GM21619 (cell line): Measurements from ENCODE around the gene SERPINB10.
"Not testable (repeated sequence)": the region's sequence is repeated elsewhere in the genome, so short reads cannot be mapped to it uniquely, and the experiment has no call there.

ENCODE experiments used
- ATAC-seq: cut with Tn5 transposase; IDR thresholded peaks from one replicate; pipeline ENCODE4 v1.9.1; 2021; ENCODE audit not compliant: unreplicated experiment

SERPINB10 gene

DNA sequence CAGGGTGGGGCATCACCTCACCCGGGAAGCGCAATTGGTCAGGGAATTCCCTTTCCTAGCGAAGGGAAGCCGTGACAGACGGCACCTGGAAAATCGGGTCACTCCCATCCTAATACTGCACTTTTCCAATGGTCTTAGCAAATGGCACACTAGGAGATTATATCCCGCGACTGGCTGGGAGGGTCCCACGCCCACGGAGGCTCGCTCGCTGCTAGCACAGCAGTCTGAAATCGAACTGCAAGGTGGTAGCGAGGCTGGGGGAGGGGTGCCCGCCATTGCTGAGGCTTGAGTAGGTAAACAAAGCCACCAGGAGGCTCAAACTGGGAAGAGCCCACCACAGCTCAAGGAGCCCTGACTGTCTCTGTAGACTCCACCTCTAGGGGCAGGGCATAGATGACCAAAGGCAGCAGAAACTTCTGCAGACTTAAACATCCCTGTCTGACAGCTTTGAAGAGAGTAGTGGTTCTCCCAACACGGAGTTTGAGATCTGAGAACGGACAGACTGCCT is 32.8 kb downstream of the SERPINB10 start:
- ATAC-seq, result not testable (repeated sequence)

DNA sequence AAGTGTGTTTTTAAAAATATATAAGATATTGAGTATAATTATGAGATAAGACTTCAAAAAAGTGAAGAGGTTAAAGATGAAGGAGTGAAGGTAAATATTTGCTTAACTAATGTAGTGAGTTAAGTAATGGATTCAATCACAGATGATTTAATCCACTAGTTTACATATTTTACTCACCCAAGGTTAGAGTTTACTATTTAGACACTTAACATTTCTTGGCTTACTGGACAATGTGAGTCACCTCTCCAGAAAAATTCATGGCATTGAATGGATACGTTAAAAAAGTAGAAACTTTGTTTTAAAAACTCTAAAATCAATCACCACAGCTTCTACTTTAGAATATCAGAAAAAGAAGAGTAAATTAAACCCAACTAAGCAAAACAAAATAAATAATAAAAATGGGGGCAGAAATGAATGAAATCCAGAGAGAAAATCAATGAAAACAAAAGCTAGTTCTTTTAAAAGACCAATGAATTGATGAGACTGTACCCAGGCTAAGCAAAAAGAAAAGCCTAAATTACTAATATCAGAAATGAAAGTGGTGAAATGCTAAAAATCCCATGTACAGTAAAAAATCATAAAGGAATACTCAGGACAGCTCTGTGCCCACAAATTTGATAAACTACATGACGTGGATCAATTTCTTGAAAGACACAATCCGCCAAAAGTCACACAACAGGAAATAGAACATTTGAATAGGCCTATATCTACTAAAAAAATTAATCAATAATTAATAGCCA is 39.5 kb downstream of the SERPINB10 start:
- no peak for ATAC-seq

DNA sequence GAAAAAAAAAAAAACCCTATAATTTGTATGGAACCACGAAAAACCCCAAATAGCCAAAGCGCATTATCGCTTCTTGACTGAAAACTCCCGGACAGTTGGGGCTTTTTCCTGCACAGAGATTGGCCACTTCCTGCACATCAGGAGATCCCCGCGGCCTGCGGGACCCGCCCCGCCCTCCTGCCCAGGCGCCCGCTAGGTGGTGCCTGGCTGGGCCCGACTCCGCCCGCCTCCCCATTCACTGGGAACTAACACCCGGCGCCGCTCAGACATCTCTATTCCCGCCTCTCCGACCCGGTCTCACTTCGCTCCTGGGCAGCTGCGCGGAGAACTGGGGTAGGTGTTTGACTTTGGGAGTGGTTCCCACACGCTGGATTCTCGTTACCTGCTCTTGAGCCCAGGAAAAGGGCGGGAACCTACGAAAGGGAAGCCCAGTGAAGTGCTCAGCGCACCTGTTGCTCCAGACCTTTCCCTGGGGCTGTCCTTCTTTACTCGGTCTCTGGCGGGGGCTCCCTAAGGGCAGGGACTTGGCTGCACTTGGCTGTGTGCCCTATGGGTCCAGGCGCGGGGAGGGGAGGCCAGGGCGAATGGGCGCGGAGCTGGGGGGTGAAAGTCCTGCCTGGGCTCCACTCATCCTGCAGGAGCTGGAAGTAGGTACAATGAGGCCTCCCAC is 41.4 kb downstream of the SERPINB10 start, which contains the start of gene HMSD:
TSS of gene HMSD (plus strand) at position 234 of the 670 bp plus-strand sequence. CDS start 4,155 bp downstream, outside the sequence.
- ATAC-seq, result peak; percentile 82

DNA sequence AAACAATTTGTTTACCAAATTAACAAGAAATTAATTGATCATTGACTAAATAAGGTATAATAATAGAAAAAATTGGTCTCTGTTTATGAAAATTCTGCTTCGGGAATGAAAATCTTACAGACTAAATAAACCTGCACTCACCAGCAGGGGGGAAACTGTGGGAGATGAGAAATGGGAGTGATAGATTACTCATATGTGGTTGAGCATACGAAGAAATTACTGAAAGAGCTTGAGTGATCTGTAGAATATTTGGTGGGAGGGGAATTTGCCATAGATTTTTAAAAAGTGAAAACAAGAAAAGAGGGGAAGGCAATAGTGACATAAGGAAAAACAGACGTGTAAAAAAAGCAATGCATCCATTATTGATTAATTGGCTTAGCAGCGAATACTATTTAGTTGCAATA is 43.5 kb downstream of the SERPINB10 start:
- ATAC-seq, result peak; percentile 41

DNA sequence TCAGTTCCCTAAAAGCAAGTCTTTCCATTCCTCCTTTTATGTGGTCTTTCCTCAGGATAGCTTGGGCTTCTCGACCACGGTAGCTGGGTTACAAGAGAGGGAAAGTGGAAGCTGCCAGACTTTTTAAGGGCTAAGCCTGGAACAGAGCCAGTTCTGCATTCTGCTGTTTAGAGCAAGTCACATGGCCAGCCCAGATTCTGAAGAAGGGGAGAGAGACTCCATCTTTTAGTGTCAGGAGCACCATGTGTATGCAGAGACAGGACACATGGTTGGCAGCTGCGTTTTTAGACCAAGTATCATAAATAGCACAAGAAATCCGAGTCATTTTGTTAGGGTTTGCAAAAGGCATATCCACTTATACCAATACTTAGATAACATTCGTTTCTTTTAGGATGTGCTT is 46.1 kb downstream of the SERPINB10 start:
- no peak for ATAC-seq

DNA sequence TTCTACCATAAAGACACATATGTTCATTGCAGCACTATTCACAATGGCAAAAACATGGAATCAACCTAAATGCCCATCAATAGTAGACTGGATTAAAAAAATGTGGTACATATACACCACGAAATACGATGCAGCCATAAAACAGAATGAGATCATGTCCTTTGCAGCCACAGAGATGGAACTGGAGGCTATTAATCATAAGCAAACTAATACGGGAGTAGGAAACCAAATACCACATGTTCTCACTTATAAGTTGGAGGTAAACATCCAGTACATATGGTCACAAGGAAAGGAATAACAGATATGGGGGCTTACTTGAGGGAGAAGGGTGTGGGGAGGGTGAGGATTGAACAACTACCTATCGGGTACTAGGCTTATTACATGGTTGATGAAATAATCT is 49.0 kb downstream of the SERPINB10 start:
- ATAC-seq, result no peak

DNA sequence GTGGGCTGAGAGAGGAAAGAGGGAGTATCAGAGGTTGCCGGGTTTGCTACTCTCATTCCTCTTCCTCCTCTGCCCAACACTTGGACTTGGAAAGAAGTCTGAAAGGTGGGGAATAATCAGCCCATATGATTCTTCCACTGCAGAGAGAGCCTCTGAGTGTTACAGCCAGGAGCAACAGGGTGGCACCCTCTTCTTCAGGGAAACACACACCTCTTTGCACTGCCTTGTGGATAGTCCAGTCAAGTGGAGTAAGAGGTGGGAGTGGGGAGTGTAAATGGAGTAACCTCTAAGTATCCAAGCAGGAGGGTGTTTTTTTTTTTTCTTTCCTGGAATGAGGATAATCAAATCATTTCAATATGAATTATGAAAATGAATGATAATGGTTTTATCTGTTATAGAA is 53.1 kb downstream of the SERPINB10 start:
- ATAC-seq, result no peak

DNA sequence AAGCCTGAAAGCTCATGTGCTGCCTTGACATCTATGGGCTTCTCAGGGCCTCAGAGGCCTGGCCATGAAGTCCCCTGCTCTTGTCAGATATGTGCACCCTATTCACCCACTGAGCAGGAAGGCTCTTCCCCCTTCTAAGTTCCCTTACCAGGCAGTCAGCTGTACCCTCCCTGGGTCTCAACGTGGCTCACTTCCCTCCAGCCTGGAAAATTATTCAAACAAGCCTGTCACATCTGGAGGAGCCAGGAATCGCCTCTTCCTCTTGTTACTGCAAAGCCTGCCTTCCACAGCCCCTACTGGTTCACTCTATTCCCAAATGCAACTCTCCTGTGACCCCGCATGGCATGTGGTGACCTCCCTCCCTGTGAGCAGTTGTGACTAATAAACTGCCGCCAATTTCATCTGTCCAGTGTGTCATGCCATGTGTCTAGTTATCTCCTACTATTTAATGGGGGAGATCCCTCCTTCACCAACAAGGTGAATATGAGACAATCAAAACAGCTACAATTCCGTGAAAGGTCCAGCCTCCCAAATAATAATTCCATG is 53.8 kb downstream of the SERPINB10 start:
- no peak for ATAC-seq

DNA sequence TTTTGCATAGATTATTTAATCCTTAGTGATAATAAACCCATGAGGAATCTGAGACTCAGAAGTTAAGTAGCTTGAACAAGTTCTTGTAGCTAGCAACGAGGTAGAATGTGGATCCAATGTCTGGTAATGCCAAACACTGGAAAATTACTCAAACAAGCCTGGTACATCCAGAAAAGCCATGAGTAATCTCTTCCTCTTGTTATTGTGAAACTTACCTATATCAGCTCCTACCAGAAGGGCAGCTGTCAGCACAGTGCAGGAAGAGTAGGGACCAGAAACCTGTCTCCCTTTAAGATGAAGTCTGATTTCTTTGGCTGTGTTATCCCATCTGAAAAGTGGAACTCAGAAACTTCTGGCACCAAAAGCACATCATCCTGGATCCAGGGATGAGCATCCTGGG is 54.4 kb downstream of the SERPINB10 start:
- no peak for ATAC-seq

DNA sequence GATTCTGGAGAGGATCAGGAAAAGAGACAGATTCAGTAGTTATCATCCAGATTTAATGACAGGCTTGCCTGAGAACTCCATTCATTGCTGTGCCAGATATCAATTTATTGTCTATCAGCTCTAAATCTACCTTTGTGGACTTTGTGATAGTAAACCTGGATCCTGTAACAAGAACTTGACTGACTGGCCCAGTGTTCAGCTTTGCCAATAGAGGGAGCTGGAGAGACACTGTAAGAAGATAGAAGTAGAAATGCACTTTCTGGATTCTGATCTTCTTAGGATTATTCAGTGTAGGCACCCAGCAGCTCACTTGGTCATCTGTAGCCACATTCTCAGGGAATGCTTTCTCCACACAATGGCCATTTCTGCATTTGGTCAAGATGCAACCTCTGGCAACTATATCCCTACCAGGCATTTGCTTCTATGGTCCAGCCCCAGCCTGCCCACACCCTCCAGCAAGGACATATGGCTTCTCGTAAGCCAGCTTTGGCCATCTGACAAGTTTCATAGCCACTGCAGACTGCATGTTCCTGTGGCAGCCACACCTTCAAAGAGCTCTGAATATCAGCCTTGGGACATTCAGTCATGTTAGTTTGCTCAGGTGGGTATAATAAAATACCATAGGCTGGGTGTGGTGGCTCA is 56.0 kb downstream of the SERPINB10 start:
- ATAC-seq, result peak; percentile 83

DNA sequence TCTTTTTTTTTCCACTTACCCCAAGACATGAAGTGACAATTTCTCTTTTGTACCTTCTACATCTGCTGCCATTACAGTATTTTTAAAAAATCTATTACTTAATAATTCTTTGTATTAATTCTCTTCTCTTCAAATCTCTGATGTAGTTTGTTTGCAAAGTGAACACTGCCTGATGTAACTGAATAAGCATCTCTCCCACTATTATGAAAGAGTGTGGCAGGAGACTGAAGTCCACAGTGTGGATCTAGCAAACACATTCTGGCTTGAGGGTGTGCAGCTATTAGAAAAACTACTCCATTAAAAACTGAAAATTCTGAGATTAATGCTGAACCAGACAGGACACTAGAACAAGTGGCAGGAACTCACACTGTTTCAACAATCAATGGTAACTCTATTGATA is 57.1 kb downstream of the SERPINB10 start:
- no peak for ATAC-seq

DNA sequence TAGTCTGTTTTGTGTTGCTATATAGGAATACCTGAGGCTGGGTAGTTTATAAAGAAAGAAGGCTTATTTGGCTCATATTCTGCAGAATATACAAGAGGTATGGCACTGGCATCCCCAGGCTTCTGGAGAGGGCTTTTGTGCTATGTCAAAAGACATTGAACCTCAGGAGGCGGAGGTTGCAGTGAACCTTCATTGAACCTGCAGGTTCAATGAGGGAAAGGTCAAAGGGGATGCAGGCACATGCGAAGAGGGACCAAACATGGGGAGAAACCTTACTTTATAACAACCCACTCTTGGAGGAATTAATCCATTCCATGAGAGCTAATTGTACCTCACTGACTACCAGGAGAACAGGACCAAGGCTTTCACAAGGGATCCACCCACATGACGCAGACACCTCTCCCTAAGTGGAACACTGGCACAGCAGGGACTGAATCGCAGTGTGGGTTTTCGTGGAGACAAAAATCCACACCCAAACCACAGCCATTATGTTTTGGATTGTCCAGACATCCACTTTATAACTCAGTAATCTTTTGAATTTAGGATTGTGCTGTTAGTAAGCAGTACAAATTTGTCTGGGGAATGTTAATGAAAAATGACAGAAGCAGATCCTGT is 58.1 kb downstream of the SERPINB10 start:
- ATAC-seq, result no peak

DNA sequence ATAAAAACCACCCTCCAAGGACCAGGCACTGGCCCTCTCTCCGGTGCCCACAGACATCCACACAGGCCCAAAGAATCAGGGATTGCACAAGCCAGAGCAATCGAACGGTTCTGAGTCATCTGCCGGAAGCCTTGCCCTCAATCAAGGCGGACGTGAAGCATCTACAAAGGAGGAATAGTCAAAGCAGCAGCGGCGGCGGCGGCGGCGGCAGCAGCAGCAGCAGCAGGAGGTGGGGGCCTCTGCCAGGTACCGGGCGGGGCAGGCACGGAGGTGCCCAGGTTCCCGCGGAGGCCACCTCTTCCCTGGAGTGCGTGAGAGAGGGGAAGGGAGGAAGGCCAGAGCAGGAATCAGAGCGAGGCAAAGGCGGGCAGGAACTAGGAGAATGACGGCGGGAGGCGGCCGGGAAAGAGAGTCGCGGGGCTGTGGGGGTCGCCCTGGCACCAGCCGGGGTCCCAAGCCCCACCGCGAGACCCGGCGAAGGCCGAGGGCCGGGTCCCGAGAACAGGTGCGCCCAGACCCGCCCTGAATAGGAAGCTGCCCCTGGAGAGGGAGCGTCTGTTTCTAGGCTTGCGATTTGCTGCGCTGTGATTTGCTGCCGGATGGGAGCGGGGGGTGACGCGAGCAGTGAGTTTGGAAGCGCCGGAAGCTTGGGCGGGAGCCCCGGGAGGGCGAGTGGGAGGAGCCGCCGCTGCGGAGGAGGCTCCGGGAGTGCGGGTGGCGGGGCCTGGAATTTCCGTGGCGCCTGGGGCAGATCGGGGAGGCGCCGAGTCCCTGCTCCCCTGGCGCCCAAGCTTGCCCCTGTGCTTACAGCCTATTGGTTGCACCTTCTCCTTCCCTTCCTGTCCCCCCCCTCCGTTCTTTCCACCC is 62.4 kb downstream of the SERPINB10 start, which contains the start of gene SERPINB8:
TSS of gene SERPINB8 (plus strand) at position 140 of the 867 bp plus-strand sequence. CDS start 8,228 bp downstream, outside the sequence.
- ATAC-seq, result peak; percentile 93

DNA sequence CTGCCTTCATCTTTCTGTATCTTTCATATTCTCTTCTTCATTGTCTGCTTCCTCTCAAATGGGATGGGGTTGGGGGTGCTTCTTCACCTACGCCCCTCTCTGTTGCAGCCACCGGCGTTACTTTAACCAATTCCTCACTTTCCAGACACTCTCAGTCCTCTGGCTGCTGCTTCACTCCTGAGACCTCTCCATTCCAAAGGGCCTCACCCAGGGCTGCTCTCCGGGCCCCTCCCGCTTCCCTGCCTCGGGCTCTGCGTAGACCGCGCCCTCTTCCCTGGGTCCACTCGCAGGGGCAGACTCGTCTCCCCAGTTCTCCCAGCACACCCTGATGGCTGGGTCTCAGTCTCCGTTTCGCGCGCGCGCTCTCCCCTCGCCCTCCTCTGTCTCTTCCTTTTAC is 63.0 kb downstream of the SERPINB10 start:
- peak; percentile 1 for ATAC-seq

DNA sequence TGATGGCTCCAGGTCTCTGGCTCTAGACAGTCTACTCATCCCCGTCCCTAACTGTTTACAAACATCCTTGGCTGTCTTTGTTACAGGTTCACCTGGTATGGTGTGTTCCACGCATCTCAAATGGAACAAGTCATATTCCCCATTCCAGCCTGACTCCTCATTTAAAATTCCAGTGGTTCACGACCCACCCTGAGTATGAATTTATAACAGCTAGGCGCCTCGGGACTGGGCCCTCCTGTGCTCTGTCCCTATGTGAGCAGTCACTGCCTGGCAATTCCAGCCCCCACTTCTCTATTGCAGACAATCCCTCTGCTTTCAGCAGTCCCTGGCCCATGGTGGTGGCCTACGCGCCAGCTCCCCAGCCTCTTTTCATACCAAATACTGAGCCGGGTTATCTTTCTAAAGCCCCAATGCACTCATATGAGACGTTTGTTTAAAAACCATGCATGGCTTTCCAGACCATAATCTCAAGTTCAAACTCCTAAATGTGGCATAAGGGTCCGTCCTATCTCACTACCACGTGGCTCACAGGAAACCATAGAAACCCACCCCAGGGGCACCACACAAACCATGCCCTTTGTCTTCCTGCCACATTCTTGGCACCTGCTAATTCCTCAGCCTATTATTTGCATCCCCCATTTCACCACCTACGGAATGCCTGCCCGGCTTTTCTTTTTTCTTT is 63.7 kb downstream of the SERPINB10 start:
- ATAC-seq, result no peak

DNA sequence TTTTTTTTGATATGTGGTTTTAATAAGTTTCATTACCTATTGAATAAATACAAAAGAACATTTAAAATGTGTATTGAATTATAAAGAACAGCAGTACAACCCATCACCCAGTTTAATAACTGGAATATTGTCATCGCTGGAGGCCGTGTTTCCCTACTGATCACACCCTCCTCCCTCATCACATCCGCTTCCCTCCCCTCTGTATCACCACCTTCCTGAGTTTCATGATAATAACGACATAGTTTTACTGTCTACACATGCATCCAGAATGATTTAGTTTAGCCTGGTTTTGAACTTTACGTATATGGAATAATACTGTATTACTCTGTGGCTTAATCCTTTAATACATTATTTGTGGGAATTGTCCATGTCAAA is 64.2 kb downstream of the SERPINB10 start:
- ATAC-seq, result no peak

DNA sequence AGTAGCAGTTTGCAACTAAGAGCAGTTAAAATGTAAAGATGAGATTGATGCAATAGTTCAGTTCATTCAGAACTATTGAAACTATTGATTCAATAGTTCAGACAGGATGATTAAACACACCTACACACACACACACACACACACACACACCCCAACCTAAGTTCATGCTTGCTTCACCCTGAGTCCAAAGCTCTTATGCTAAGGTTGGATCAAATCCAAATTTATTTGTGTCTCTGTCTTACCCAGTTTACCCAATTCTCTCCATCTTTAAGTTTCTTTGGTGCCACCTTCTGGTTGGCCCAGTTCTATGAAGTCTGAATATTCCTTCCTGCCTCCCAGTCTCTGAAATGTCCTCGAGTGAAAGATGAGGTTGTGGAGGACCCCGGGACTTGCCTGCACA is 67.2 kb downstream of the SERPINB10 start:
- ATAC-seq, result no peak

DNA sequence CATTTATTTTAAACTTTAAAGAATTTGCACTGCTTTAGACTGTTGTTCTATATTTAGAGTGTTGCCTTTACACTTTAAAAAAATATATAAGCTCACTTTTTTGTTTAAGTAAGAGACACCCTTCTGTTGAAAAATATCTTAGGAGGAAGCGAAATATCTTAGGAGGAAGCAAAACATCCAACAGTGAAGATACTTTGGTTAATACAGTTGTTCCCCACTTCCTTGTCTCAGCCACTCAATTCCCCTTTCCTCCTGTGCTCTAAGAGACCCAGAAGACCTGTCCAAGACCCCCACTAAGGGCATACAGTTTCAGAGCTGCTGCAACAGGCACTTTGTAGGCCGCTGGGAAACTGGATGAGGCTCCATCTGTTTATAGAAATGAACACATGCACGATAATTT is 67.9 kb downstream of the SERPINB10 start:
- no peak for ATAC-seq

DNA sequence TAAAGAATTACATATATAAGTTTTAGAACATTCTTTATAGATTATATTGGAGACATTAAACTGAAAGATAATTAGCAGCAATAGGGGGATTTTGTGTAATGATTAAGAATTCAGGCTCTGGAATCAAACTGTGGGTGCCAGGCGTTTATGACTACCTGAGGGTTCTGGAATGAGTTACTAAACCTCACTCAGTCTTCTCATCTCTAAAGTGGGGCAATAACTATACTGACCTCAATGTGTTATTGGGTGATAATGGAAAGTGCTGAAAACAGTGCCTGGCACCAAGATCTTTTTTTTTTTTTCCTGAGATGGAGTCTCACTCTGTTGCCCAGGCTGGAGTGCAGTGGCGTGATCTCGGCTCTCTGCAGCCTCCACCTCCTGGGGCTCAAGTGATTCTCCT is 69.3 kb downstream of the SERPINB10 start:
- no peak for ATAC-seq
